ENCODE measurements around the gene SOX21.

DNA sequence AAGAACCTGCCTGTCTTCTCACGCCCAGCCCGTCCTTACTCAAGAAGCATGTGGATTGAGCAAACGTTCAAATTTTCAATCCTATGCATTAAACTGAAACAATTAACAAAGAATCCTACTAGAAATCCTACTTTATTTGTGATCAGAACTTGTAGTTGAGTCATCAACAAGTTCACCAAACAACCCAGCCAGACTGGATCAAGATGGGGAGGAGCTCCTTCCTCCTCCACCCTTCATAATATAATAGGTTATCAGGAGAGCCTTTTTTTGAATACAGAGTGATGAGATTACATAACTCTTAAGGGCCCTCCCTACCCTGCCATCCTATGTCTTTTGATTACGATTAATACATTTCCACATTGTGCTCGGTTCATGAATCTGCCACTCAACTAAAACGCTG, 32.7 kb downstream of the SOX21 start:
- TF ChIP-seq EZH2phosphoT487 (IDR thresholded peaks at IDR 0.05; ENCODE audit: borderline replicate concordance), result no peak
- TF ChIP-seq, protein P1, sequence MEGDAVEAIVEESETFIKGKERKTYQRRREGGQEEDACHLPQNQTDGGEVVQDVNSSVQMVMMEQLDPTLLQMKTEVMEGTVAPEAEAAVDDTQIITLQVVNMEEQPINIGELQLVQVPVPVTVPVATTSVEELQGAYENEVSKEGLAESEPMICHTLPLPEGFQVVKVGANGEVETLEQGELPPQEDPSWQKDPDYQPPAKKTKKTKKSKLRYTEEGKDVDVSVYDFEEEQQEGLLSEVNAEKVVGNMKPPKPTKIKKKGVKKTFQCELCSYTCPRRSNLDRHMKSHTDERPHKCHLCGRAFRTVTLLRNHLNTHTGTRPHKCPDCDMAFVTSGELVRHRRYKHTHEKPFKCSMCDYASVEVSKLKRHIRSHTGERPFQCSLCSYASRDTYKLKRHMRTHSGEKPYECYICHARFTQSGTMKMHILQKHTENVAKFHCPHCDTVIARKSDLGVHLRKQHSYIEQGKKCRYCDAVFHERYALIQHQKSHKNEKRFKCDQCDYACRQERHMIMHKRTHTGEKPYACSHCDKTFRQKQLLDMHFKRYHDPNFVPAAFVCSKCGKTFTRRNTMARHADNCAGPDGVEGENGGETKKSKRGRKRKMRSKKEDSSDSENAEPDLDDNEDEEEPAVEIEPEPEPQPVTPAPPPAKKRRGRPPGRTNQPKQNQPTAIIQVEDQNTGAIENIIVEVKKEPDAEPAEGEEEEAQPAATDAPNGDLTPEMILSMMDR (conservative IDR thresholded peaks at IDR 0.05; ENCODE audit: low read length), result no peak
